Adrenal gland (tissue), 5 donors: Measurements from ENCODE around the gene SSR2.

Source experiments
- CTCF ChIP-seq, 6 experiments: fragments of 450-650 bp in 4 of 6; fragments of 200-600 bp in 2 of 6; sonication (generic) in 1 of 6; IDR thresholded peaks; 1 replicate in 5 of 6; 2 replicates in 1 of 6; pipeline versions ENCODE4 v1.5.1 to v1.8.0; 2016 to 2021; ENCODE audit warnings: antibody characterized with exemption in 6 of 6, mild to moderate bottlenecking in 2 of 6, moderate library complexity in 1 of 6
- POLR2A ChIP-seq, 2 donors: fragments of 450-650 bp; IDR thresholded peaks; one replicate each; pipeline ENCODE4 v1.6.1; 2017; ENCODE audit warnings: antibody characterized with exemption in 2 of 2, mild to moderate bottlenecking in 2 of 2, moderate library complexity in 1 of 2
- donor health status: DM: no; HTN: no; CAD: no.

GRCh38 chr1:156042828-156043227, 22.1 kb upstream of the SSR2 start:
- no peak for TF ChIP-seq CTCF (IDR thresholded peaks at IDR 0.05)
- no peak for TF ChIP-seq POLR2A (IDR thresholded peaks at IDR 0.05)
